Hippocampal formation (tissue), 2 donors: Measurements from ENCODE around the gene ZYG11A.

Source experiments
- DNase-seq, 2 donors: peaks; one replicate each; lab custom pipeline; 2025; lab: John Stamatoyannopoulos, UW

The ZYG11A gene

GRCh38 chr1:52918201-52918600, 75.6 kb downstream of the ZYG11A start:
- DNase-seq, result no peak

- DNase-seq, result no peak
These were observed 76.6 kb downstream of the ZYG11A start for GRCh38 chr1:52919051-52919722.

GRCh38 chr1:52919723-52920483, 77.3 kb downstream of the ZYG11A start:
- DNase-seq, result no peak

- DNase-seq, result no peak
These were observed 78.3 kb downstream of the ZYG11A start for GRCh38 chr1:52920791-52921291.

GRCh38 chr1:52925571-52926005, 83.0 kb downstream of the ZYG11A start:
- peak in 1 of 2 donors; percentile 2 for DNase-seq

- DNase-seq, result no peak
These were observed 84.3 kb downstream of the ZYG11A start for GRCh38 chr1:52926864-52927211.

- peak; percentile 50 to 70 for DNase-seq
These were observed 84.9 kb downstream of the ZYG11A start, which contains the start of gene SCP2 for GRCh38 chr1:52927212-52928014. Gene SCP2 (plus strand): TSS chr1:52927276. CDS start chr1:52927397, 121 bp downstream.

- DNase-seq, result peak in 1 of 2 donors; percentile 12
These were observed 85.5 kb downstream of the ZYG11A start for GRCh38 chr1:52928015-52928404.

GRCh38 chr1:52929019-52929418, 86.5 kb downstream of the ZYG11A start:
- no peak for DNase-seq

- no peak for DNase-seq
These were observed 95.0 kb downstream of the ZYG11A start for GRCh38 chr1:52937433-52938182.

- no peak for DNase-seq
These were observed 95.6 kb downstream of the ZYG11A start for GRCh38 chr1:52938183-52938451.

GRCh38 chr1:52943876-52944416, 101.4 kb downstream of the ZYG11A start:
- DNase-seq, result no peak

GRCh38 chr1:52944566-52944965, 102.0 kb downstream of the ZYG11A start:
- no peak for DNase-seq
